Effector CD8-positive, alpha-beta T cell (primary cell): ENCODE results near the gene ARRB1.

Source experiments
- DNase-seq: peaks from one replicate; lab custom pipeline; 2025; lab: John Stamatoyannopoulos, UW

The ARRB1 gene

DNA sequence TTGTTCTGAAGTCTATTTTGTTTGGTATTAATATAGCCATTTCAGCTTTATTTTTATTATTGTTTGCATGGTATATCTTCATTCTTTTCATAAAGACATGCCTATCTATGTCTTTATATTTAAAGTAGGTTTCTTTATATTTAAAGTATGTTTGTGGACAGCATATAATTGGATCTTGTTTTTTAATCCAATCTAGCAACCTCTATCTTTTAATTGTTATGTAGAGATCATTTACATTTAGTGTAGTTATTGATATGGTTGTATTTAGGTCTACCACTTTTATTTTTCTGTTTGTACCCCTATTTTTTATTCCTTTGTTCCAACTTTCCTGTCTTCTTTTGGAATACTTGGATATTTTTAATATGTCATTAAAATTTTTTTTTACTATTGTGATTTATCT, 97.1 kb downstream of the ARRB1 start:
- no peak for DNase-seq

DNA sequence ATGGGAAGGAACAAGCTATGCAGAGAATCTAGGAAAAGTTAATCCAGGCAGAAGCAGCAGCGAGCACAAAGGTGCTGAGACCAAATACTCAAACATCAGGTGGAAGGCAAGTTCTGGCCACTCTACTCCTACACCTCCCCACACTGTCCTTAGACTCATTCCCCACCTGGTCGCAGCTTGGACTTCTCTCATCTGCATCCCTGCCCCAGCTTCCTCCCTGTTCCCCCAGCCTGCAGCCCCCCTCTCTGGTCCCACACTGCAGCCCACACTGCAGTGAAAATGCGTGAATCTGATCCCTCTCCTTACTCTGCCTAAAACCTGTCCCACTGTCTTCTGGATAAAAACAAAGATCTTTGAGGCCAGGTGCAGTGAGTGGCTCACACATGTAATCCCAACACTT, 101.8 kb downstream of the ARRB1 start:
- no peak for DNase-seq

DNA sequence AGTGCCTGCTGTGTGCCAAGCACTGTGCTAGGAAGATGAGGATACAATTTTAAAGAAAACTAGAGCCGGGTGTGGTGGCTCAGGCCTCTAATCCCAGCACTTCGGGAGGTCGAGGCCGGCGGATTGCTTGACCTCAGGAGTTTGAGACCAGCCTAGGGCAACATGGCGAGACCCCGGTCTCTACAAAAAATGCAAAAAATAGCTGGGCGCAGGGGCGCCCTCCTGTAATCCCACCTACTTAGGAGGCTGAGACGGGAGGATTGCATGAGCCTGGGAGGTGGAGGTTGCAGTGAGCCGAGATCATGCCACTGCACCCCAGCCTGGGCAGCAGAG, 102.6 kb downstream of the ARRB1 start:
- no peak for DNase-seq

DNA sequence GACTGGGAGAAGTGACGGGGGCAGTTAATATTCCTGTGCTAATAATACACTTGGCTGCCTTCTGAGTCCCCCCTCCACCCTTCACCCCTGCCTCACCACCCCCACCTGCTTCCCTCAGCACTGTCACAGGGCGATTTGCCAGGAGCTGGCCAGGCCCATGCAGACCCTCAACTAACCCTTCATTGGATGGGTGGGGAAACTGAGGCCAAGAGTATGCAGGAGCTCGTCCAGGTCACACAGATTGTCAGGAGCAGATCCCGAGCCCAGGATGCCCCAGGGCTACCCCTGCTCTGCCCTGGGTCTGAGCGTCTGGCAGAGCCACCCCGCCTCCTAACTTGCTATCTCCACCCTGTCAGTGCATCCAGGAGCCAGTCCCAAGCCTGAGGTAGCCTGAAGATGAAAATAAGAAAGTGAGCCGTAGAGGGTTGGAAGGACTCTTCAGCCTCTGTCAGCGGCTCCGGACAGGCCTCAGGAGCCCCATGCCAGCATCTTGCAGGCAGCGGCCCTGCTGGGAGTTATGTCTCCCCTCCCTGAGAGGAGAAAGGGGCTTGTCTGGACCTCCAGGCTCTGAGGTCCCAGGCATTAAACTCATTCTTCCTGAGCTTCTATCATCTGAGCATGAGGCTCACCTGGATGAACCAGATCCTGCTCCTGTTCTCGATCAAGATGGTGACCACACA, 104.7 kb downstream of the ARRB1 start:
- no peak for DNase-seq

DNA sequence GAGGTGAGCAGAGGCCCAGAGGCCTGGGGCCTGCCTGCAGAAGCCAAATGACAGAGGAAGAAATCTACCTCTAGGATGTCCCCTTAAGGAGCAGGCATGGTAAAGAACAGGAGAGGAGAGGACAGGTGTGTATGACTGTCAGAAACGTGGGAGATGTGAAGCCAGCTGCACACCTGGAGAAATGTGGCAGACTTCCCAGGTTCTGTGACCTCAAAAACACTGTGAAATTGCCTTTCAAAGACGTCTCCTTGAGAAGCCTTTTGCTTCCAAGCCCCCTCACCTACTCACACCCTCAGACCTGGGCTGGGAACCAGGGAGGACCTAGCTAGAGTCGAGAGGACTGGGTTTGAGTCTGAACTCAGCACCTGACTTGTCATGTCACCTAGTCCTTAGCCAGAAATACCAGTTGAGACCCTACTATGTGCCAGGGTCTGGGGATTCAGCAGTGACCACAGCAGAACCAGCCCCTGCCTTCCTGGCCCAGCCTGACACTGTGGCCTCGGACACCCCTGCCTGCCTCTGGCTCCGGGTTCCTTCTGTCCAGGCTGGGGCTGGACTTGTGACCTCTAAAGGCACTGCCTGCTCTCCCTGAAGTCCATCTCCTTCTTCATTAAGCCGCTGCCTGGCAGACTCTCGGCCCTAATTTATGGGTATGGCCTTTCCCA, 105.3 kb downstream of the ARRB1 start:
- DNase-seq, result no peak

DNA sequence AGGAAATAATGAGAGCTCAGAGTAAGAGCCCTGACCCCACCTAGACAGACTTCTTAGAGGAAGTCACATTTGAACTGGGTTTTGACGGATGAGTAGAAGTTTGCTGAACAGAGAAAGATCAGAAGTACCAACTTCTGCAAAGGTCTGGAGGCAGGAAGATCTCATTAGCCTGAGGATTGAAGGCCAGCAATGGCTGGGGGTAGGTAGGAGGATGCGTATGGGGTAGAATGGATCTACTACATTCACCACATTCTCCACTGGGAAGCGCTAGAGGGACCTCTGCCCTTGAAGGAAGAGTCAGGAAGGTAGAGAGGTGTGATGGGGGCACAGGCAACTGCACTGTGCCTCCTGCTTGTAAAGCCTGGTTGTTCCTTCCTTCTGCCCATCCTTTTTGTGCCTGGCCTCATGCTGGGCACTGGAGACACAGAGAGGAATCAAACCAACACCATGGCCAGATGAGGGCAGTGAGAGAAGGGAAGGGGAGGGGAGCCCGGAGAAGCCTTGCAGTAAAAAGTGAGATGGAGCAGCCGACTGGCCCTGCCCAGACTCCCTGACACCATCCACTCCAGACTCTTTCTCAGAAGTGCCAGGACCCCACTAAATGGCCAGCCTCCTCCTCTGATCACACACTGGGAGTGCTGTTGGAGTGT, 106.0 kb downstream of the ARRB1 start:
- DNase-seq, result no peak

DNA sequence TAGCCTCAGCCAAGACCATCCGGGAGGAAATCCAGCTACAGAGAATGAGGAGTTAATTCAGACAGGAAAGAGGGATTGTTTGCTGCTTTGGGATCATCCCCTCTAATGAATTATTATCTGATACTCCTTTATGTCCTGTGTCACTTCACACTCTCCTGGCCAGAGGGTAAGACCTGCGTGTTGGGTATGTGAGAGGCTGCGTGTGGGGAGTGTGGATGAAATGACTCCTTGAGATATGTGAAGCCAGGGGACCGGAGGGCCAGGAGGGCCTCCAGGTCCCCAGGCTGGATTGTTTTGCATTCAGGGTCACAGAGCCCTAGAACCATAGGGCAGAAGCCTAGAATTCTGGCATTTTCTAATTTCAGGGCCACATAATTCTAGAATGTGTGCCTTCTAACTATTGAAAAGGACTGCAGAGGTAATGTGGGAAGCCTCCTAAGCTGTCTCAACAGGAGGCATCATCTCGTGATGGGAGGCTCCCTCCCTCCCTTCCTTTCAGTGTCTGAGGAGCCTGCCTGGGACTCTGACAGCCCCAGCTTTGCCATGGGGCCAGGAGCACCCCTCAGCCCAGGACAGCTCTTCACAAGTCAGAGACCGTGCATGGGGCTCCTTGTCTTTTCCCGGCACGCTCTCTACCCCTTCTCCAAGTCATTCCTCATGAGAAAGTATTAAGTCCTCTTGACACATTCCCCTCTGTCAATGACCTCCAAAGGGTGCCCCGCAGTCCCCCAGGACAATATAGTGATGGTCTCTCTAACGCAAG, 107.2 kb downstream of the ARRB1 start:
- no peak for DNase-seq

DNA sequence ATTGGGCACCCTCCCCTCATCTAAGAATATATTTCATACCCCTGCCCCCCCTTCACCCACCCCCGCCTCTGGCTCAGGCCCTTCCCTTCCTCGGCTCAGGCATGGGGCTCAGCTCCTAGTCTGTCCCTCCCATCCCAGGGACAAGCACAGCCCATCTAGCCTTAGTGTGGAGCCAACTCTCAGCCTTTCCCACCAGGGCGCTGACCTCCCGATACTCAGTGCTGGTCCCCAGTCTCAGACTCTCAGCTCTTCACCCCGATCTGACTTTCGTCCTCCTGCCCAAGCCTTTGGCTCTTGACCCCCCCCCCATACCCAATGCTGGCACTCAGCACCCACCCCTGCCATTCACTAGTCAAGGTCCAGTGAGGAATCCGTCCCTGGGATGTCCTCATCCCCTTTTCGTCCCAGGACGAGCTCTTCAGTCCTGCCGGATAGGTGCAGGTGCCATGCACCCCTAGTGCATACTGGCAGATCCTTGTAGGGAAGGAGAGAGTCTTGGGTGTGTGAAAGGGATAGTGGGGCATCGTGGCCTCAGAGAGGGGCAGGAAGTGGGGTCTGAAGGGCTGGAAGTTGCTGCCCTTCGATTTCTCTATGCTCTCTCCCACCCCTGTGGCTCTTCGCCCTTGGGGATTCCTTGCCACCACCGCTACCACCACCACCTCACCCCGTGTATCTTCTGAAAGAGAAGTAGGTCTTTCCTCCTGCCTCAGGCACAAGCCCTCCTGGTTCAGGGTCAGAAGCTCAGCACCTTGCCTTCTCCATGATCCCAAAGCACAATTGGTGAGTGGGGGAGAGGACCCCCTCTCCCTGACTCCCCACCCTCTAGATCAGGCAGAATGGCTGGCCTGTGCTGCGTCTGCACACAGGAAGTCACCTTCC, 108.5 kb downstream of the ARRB1 start:
- DNase-seq, result no peak

DNA sequence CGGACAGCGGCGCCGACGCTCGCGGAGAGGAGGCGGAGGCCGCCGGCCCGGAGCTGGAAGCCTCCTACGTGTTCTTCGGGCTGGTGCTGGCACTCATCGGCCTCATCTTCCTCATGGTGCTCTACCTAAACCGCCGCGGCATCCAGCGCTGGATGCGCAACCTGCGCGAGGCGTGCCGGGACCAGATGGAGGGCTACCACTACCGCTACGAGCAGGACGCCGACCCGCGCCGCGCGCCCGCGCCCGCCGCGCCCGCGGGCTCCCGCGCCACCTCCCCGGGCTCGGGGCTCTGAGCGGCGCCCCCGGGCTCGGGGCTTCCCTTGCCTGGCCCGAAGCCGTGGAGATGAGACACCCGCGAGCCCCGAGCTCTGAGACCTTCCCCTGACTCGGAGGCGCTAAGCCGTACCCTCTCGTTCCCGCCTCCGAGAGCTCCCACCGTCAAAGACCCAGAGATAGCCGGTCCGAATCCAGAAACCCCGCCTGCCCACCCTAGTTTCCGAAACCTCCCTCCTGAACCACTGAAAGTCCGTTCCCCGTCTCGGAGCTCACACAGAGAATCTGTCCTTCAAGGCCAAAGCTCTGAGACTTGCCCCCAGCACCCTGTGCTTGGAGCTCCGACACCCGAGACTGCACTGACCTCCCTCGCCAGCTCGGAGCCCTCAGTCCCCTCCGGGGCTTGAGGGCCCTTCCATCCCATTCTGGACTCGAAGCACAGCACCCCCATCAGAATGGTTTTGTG, 109.4 kb downstream of the ARRB1 start:
- DNase-seq, result no peak

DNA sequence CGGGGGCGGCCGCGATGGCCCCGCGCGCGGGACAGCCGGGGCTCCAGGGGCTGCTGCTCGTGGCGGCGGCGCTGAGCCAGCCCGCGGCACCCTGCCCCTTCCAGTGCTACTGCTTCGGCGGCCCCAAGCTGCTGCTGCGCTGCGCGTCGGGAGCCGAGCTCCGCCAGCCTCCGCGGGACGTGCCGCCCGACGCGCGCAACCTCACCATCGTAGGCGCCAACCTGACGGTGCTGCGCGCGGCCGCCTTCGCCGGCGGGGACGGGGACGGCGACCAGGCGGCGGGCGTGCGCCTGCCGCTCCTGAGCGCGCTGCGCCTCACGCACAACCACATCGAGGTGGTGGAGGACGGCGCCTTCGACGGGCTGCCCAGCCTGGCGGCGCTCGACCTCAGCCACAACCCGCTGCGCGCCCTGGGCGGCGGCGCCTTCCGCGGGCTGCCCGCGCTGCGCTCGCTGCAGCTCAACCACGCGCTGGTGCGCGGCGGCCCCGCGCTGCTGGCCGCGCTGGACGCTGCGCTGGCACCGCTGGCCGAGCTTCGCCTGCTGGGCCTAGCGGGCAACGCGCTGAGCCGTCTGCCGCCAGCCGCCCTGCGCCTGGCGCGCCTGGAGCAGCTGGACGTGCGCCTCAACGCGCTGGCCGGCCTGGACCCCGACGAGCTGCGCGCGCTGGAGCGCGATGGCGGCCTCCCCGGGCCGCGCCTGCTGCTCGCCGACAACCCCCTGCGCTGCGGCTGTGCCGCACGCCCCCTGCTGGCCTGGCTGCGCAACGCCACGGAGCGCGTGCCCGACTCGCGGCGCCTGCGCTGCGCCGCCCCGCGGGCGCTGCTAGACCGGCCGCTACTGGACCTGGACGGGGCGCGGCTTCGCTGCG, 110.2 kb downstream of the ARRB1 start:
- DNase-seq, result peak; percentile 75

DNA sequence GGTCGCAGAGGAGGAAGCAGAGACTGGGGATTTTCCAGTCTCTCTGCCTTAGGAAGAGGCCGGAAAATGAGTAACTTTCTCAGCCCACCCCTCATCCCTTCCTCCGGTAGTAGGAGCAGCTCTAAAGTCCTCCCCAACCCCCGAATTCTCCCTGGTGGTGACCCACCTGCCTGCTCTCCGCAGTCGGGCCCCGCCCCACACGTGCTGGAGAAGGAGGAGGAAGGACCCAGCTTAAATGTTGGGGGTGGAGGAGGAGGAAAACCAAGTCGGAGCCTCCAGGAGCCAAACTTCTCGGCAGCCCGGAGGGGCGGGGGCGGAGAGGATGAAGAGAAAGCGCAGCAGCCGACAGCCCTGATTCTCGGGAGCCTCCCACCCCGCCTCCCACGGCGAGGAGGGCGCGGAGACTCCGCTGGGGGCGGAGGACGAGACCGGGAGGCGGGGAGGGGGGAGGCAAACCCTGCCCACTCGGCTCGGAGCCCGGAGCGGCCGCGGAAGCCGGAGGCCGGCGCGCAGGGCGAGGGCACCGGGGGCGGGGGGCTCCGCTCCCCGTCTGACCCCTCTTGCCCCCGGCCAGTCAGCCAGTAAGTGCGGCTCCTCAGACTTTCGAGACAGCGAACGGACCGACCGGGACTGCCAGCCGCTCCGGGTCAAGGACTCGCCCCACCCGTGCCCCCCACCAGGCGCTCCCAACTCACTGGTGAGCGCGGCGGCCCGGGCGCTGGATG, 111.0 kb downstream of the ARRB1 start, which contains the start of gene TPBGL:
Gene TPBGL (plus strand): TSS at position 464 of the 725 bp plus-strand sequence. CDS start 276 bp downstream, outside the sequence.
- DNase-seq, result no peak

DNA sequence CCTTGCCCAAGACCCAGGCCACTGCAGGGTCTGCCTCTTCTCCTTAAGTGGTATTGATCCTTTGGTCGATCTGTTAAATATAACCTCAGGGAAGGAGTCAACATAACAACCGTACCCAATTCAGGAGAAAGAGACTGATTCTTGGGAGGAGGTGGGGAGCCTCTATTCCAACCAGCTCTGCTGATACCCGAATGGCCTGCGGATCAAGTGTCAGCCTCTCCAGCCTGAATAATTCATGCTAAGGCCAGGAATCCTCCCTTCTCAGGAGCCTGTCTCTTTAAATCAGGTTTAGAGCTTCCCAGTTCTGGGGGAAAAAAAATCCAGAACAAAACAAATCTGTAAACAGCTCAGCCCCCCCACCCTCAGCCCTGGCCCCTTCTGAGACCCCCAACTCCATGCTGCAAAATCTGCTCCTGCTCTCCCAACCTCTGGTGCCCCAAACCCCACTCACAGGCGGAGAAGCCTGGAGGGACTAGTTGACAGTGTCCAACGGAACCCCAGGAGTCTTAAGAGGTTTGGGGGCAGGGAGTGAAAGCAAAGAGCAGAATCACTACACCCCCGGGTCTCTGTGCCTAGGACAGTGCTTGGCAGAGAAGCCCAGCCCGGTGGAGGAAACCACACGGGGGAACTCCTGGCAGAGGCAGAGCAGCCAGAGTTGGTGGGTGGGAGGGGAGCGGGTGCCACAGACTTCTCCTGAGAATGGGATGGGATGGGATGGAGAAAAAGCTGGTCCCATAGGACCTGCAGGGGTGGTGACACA, 111.8 kb downstream of the ARRB1 start:
- DNase-seq, result no peak

DNA sequence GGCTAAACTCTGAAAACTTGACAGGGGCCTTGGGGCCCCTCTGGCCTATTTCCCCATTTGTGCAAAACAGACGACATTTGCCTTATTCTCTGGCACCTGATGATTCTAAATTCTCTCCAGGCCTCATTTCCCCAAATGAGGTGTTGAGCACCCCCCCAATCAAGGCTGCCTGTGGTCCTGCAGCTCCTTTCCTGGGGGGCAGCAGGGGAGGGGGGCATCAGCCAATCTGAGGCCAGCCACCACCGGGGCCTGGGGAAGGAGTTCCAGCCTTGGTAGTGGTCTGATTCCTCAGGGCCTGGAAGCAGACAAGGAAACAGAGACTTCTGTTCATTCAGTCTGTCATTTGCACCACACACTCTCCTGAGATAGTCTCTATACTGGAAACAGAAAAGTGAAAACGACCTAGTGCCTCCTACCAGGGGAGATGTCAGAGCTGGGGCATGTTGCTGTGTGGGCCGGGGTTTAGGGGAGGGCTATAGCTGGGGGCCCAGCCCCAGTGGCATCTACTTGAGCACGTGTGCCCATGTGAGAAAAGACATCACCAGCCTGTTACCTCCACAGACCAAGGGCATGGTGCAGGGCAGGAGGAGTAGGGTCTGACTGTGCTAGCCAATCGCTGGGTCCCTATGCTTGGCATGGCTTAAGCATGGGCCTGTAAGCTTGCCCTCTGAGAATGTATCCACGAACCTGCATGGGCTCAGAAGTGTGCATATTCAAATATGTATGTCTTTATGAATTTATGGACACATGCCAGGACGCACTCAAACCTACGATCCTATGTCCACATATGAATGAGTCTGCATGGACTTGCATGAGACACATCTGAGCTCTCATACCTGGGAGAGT, 112.6 kb downstream of the ARRB1 start:
- no peak for DNase-seq

DNA sequence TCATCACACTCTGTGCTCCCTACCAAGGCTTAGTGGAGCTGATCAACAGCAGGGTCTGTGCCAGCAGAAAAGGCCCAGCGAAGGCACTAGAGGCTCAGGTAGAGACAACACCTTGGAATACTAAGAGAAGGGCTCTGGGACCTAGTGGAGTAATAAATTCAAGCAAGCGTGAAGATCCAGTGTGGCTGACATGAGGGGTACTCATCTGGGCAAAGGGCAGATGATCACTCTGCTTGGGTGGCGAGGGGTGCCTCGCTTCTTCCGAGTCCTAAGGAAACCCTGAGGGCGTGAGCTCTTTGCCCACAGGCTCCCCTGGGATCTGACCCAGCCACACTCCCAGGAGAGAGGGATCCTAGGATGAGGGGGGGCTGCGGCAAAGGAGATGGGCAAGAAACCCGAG, 114.4 kb downstream of the ARRB1 start:
- DNase-seq, result no peak

DNA sequence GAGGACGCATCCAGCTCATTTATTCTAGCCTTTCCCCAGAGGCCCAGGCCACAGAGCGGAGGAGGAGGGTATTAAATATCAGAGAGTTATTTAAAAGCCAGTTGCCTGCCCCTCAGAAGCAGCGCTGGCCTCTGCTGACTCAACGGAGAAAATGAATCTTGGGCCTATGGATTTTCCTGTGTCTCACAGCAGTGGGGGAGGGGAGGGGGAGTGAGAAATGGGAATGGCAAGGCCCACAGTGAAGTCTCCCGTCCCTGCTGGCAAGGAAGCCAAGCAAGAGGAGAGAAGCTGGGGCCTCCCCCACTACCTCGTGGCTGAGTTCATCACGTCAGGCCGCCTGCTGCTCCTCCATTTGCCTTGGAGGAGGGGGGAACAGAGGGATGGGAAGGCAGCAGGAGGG, 115.4 kb downstream of the ARRB1 start:
- no peak for DNase-seq

DNA sequence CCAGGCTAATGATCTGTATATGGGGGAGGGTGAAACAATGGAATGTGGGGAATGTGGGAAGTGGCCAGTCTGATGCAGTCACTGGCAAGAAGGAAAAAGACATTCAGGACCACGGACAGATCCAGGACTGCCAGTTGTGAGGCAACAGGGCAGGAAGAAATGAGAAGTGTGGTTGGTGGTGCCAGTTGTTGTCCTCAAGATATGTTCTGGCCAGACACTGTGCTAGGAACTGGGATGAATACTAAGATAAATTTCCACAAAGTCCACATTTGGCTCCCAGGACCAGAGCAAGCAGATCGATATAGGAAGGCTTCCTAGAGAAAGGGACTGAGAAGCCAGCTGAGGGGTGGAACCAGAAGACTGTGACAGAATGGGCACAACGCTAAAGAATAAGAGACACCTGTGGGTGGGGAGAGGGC, 117.7 kb downstream of the ARRB1 start:
- DNase-seq, result no peak

DNA sequence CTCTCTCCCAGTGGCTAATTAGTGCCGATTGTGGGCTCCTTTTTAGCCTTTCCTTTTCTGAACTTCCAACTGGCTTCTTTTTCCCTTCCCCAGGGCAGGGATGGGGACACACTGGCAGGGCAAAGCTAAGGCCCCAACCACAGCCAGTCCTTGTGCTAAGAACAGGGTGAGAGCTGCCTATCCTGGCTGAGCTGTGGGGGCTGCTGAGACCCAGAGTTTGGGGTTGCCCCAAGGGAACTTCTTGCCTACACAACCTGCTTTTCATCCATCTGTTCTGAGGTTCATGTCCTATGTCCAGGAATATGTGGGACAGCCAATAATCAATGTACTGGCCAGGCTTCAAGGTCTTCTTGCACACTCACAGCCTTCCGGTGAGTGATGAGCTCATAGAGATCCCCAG, 120.8 kb downstream of the ARRB1 start:
- DNase-seq, result no peak

DNA sequence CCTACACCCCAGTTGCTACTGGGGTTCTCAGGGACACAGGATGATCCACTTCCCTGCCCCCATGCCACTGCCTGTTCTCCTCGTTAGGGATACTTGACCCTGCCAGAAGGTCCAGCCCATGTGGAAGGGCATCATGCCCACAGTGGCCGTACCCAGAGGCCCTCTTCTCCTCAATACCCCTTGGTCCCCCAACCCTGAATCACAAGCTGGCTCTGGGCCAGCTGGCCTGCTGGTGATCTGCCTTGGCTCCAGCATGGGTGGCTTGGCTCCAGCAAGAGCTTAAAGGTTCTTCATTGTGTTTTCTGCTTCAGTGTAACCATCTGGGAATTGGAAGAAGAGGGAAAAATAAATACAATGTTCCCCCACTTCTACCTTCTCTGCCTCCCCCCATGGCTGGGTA, 122.0 kb downstream of the ARRB1 start:
- no peak for DNase-seq
